Keratinocyte (primary cell): ENCODE measurements around the gene STK11IP. TPM values are rescaled to one million over a fixed set of nuclear protein-coding genes. Genes with fewer than 3 reads are reported as not detected.

Experiments
- DNase-seq: peaks from one replicate; pipeline ENCODE4 v3.0.0-alpha.2; 2011; ENCODE audit warnings: low read depth, missing footprints, low spot score
- FAIRE-seq: peaks from 2 replicates; lab custom pipeline; 2011; peaks lifted over from hg19 to GRCh38; lab: Jason Lieb, UNC
- H2AFZ ChIP-seq: 2 replicates; pipeline ENCODE4 v1.6.0; 2012; ENCODE audit warnings: low read length, control low read depth, inconsistent platforms; ENCODE audit not compliant: control insufficient read depth
- H3K27ac ChIP-seq: 2 replicates; pipeline ENCODE4 v1.5.1; 2011; ENCODE audit warnings: low read length; ENCODE audit not compliant: control insufficient read depth, insufficient read depth
- H3K27me3 ChIP-seq: 3 replicates; pipeline ENCODE4 v1.6.0; 2011; ENCODE audit warnings: low read length; ENCODE audit not compliant: control insufficient read depth, insufficient read depth; ENCODE audit errors: extremely low read depth
- H3K36me3 ChIP-seq, 2 experiments: 2 replicates in 1 of 2; 3 replicates in 1 of 2; pipeline ENCODE4 v1.5.1; 2011; ENCODE audit warnings: low read length in 2 of 2, mild to moderate bottlenecking in 1 of 2; ENCODE audit not compliant: control insufficient read depth in 2 of 2, insufficient read depth in 2 of 2; ENCODE audit errors: extremely low read depth in 1 of 2
- H3K4me1 ChIP-seq: 3 replicates; pipeline ENCODE4 v1.5.1; 2011; ENCODE audit warnings: low read length; ENCODE audit not compliant: control insufficient read depth, insufficient read depth; ENCODE audit errors: extremely low read depth
- H3K4me2 ChIP-seq: 3 replicates; pipeline ENCODE4 v1.6.0; 2011; ENCODE audit warnings: low read depth, low read length; ENCODE audit not compliant: control insufficient read depth, insufficient read depth; ENCODE audit errors: extremely low read depth
- H3K4me3 ChIP-seq, 3 experiments: fragments of 200-600 bp in 1 of 3; sonication (generic) in 1 of 3; 2 replicates in 2 of 3; 3 replicates in 1 of 3; pipeline ENCODE4 v1.5.1; 2011 to 2016; ENCODE audit warnings: low read length in 3 of 3, mild to moderate bottlenecking in 3 of 3, control low read depth in 2 of 3, inconsistent platforms in 1 of 3, low read depth in 1 of 3, mixed read lengths in 1 of 3, mixed run types in 1 of 3, moderate library complexity in 1 of 3; ENCODE audit not compliant: control insufficient read depth in 2 of 3, insufficient read depth in 2 of 3; ENCODE audit errors: extremely low read depth in 1 of 3
- H3K79me2 ChIP-seq: 2 replicates; pipeline ENCODE4 v1.6.0; 2012; ENCODE audit warnings: low read length; ENCODE audit not compliant: control insufficient read depth, insufficient read depth
- H3K9ac ChIP-seq: 3 replicates; pipeline ENCODE4 v1.6.0; 2011; ENCODE audit warnings: low read length; ENCODE audit not compliant: control insufficient read depth, insufficient read depth; ENCODE audit errors: extremely low read depth
- H3K9me1 ChIP-seq: 3 replicates; pipeline ENCODE4 v1.6.0; 2011; ENCODE audit warnings: low read length; ENCODE audit not compliant: control insufficient read depth, insufficient read depth; ENCODE audit errors: extremely low read depth
- H3K9me3 ChIP-seq: 2 replicates; pipeline ENCODE4 v1.5.1; 2012; ENCODE audit warnings: low read depth, low read length; ENCODE audit not compliant: control insufficient read depth
- H4K20me1 ChIP-seq: 3 replicates; pipeline ENCODE4 v1.6.0; 2011; ENCODE audit warnings: low read length; ENCODE audit not compliant: control insufficient read depth, insufficient read depth; ENCODE audit errors: extremely low read depth
- CTCF ChIP-seq, 3 experiments: IDR thresholded peaks in 1 of 3; conservative IDR thresholded peaks in 1 of 3; optimal IDR thresholded peaks in 1 of 3; 2 replicates in 2 of 3; 3 replicates in 1 of 3; pipeline versions ENCODE3 to v1.5.1; 2011; ENCODE audit warnings: low read length in 3 of 3, mild to moderate bottlenecking in 3 of 3, moderate library complexity in 2 of 3, control low read depth in 1 of 3, inconsistent platforms in 1 of 3; ENCODE audit not compliant: insufficient read depth in 2 of 3; ENCODE audit errors: extremely low read depth in 1 of 3
- EZH2 ChIP-seq: IDR thresholded peaks from one replicate; pipeline ENCODE4 v1.6.1; 2012; ENCODE audit warnings: inconsistent platforms, mild to moderate bottlenecking, low read length, moderate library complexity
- dilution Hi-C: fragments of 300-500 bp; cut with MboI; formaldehyde crosslinking; loops from one replicate; pipeline ENCODE4 v1.7.0; 2020; ENCODE audit warnings: low sequenced_read_pairs; ENCODE audit not compliant: extremely low pct_ligation_motif_present
- polyA plus RNA-seq, 5 experiments: library from polyadenylated mRNA; depleted of rRNA in 3 of 5; stranded (reverse) in 3 of 5; stranded (forward) in 1 of 5; unstranded in 1 of 5; fragments of >200 nt; gene quantifications; 1 replicate in 1 of 5; 2 replicates in 3 of 5; 3 replicates in 1 of 5; pipeline versions ENCODE4 v1.2.1 to v1.2.3, GENCODE V29; 2011 to 2012; ENCODE audit warnings: missing spikeins in 2 of 5, low read depth in 1 of 5, low replicate concordance in 1 of 5

STK11IP gene
- polyA plus RNA-seq, 1 donor (not counting 4 experiments of a cell fraction or from before 2014, with no cell fraction given): 10.0 TPM

DNA sequence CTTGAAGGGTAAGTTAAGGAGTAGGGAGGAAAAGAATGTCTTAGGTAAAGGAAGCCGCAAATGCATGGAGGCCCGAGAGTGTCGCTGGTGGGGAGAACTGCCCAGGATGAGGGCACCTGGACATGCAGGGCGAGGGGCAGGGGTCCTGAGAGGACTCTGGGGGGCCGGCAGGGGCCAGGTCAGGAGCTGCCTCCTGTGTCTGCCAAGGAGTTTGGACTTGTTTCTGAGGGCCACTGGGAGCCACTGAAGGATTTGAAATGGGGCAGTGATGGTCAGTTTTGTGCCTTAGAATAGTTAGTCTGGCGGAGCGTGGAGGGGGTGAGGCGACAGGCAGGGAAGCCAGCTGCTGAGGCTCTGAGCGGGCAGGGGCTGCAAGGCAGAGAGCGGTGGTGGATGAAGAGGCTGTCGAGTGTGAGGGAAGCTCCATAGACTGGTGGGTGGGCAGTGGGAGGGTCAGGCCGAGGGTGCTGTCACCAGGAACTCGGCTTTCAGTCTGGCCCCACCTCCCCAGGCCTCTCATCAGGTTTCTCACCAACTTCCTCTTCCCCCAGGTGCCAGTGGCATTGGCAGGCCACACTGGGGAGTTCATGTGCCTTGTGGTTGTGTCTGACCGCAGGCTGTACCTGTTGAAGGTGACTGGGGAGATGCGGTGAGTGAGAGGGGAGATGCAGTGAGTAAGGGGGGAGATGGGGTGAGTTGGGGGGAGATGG, 15.1 kb downstream of the STK11IP start:
- FAIRE-seq (no peak), DNase-seq (no peak)
- no peak overlapping the region for H3K4me2 ChIP-seq
- no peaks in the 10 kb centered on the region for H3K79me2 ChIP-seq
- H3K9ac ChIP-seq: no peak overlapping the region
- H4K20me1 ChIP-seq: no peaks in the 10 kb centered on the region
- dilution Hi-C loops: no loop called here
- no peak overlapping the region for H3K27ac ChIP-seq
- H2AFZ ChIP-seq: no peak overlapping the region
- H3K4me3 ChIP-seq: no peak overlapping the region
- no peaks in the 10 kb centered on the region for H3K9me1 ChIP-seq
- H3K36me3 ChIP-seq: peaks cover 14 to 41% of the 10 kb centered on the region in 2 experiments
- no peaks in the 10 kb centered on the region for H3K9me3 ChIP-seq
- H3K4me1 ChIP-seq: no peaks in the 10 kb centered on the region
- H3K27me3 ChIP-seq: no peaks in the 10 kb centered on the region
- no peak for TF ChIP-seq EZH2

GRCh38 chr2:219613461-219614070, 15.9 kb downstream of the STK11IP start:
- Histone ChIP-seq H3K36me3 (peaks cover 14 to 36% of the 10 kb centered on the region in 2 experiments), H3K27me3 (no peaks in the 10 kb centered on the region), H2AFZ (no peak overlapping the region), H3K4me3 (no peak overlapping the region), H3K9me1 (no peaks in the 10 kb centered on the region), H4K20me1 (no peaks in the 10 kb centered on the region), H3K9ac (no peak overlapping the region), H3K79me2 (no peaks in the 10 kb centered on the region), H3K4me2 (no peak overlapping the region), H3K4me1 (no peaks in the 10 kb centered on the region), H3K27ac (no peak overlapping the region), H3K9me3 (no peaks in the 10 kb centered on the region)
- no peak for TF ChIP-seq CTCF (optimal IDR thresholded peaks at IDR 0.05 in 1 of 3, IDR thresholded peaks at IDR 0.05 in 1 of 3, conservative IDR thresholded peaks at IDR 0.05 in 1 of 3; ENCODE audit: extremely low read depth in 1 of 3, insufficient read depth in 2 of 3, low read length in 3 of 3)
- dilution Hi-C loops: no loop called here
- DNase-seq (no peak), FAIRE-seq (no peak)
